Measurements from ENCODE around the gene RBCK1. TPM values are rescaled to one million over a fixed set of nuclear protein-coding genes. Genes with fewer than 3 reads are reported as not detected.

The RBCK1 gene
- total and polyA plus RNA-seq, 9 of the 15 experiments (the other 6 are each of a cell fraction or from before 2014, with no cell fraction given): 5.9 to 59.3 (median 26.5) TPM

DNA sequence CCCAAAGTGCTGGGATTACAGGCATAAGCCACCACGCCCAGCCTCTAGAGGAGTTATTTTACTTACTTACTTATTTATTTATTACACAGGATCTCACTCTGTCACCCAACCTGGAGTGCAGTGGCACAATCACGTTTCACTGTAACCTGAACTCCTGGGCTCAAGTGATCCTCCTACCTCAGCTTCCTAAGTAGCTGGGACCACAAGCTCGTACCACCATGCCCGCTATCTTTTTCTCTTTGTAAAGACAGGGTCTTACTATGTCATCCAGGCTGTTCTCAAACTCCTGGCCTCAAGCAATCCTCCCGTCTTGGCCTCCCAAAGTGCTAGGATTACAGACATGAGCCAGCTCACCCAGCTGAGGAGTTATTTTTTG is 29.1 kb upstream of the RBCK1 start:
- Histone ChIP-seq H3K79me2 (ENCODE audit: control insufficient read depth, insufficient read depth, low read length) (peaks cover 51% of the 10 kb centered on the region), H3K4me3 (peak overlapping the region; percentile 93; the same call in 1 of the 2 replicates), H3K9me3 (replicated peaks; ENCODE audit: control insufficient read depth, insufficient read depth, low read depth, low read length) (no peaks in the 10 kb centered on the region), H3K9ac (ENCODE audit: insufficient read depth in 1 of 2, low read depth in 2 of 2, low read length in 2 of 2) (peak overlapping the region; percentile 71 to 96; a peak in 3 of 4 replicates), H3K27me3 (ENCODE audit: control insufficient read depth in 2 of 2, insufficient read depth in 2 of 2, low read length in 2 of 2) (no peaks in the 10 kb centered on the region), H3K4me2 (ENCODE audit: insufficient read depth, low read length) (peak overlapping the region; percentile 79), H3K4me1 (replicated peaks in 1 of 2; ENCODE audit: control insufficient read depth in 2 of 2, insufficient read depth in 2 of 2, low read length in 2 of 2) (peaks cover 36 to 45% of the 10 kb centered on the region in 2 experiments), H4K20me1 (replicated peaks; ENCODE audit: control insufficient read depth, insufficient read depth, low read length) (peaks cover 11% of the 10 kb centered on the region), H3K9me1 (ENCODE audit: control insufficient read depth, insufficient read depth, low read length) (no peaks in the 10 kb centered on the region), H3K27ac (ENCODE audit: extremely low read depth, low read depth, low read length) (peak overlapping the region; percentile 96), H2AFZ (ENCODE audit: low read depth, low read length) (no peak overlapping the region), H3K36me3 (ENCODE audit: control insufficient read depth, insufficient read depth, low read length) (peaks cover 18% of the 10 kb centered on the region; the same call in 2 of the 3 replicates)
- FAIRE-seq: no peak
- CTCF ChIA-PET (ENCODE audit: low intra/inter-chr PET ratio): no interaction called here
- intact Hi-C loops (cut with micrococcal nuclease) (no loop called here), in situ Hi-C loops (cut with MboI) (no loop called here)
- BruUV-seq (replicated peaks): no TSS peak
- DNase-seq (ENCODE audit: extremely low read depth in 1 of 4, low spot score in 3 of 4): no peak
- POLR2A ChIA-PET: interaction anchor here (0.6 to 9.2 kb wide), 5 partner anchors 7 to 77 kb away, joined by 3 to 100 read pairs (median 3); no protein-coding TSS in a partner anchor
- ATAC-seq: no peak
- WGBS (ENCODE audit: insufficient coverage, low coverage, missing lambda C conversion rate): 32% methylated on average over 5 of the region's 5 CpGs
- TF ChIP-seq CSDE1 (IDR thresholded peaks at IDR 0.05) (no peak), OTX1 (CRISPR knock-in tag; IDR thresholded peaks at IDR 0.05) (no peak), NCOR1 (IDR thresholded peaks at IDR 0.05) (no peak), LEF1 (IDR thresholded peaks at IDR 0.05) (no peak), SMARCE1 (IDR thresholded peaks at IDR 0.05) (no peak), GABPB2 (CRISPR knock-in tag; conservative IDR thresholded peaks at IDR 0.05) (no peak), CC2D1A (IDR thresholded peaks at IDR 0.05) (no peak), HDAC6 (IDR thresholded peaks at IDR 0.05; ENCODE audit: low read depth, low read length) (no peak), CHD4 (IDR thresholded peaks at IDR 0.05; ENCODE audit: insufficient read depth, insufficient replicate concordance, low read depth, low read length, poor library complexity, severe bottlenecking) (no peak), PTBP1 (IDR thresholded peaks at IDR 0.05; ENCODE audit: low read depth, low read length) (no peak), L3MBTL2 (IDR thresholded peaks at IDR 0.05) (0 out of 2 replicates have a peak, but pooled peaks have one; percentile 11)
- TF ChIP-seq, protein P1, sequence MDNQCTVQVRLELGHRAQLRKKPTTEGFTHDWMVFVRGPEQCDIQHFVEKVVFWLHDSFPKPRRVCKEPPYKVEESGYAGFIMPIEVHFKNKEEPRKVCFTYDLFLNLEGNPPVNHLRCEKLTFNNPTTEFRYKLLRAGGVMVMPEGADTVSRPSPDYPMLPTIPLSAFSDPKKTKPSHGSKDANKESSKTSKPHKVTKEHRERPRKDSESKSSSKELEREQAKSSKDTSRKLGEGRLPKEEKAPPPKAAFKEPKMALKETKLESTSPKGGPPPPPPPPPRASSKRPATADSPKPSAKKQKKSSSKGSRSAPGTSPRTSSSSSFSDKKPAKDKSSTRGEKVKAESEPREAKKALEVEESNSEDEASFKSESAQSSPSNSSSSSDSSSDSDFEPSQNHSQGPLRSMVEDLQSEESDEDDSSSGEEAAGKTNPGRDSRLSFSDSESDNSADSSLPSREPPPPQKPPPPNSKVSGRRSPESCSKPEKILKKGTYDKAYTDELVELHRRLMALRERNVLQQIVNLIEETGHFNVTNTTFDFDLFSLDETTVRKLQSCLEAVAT (IDR thresholded peaks at IDR 0.05): 0 out of 4 replicates have a peak, but pooled peaks of 1 of the 2 experiments have one; percentile 7
- TF ChIP-seq, protein P2, sequence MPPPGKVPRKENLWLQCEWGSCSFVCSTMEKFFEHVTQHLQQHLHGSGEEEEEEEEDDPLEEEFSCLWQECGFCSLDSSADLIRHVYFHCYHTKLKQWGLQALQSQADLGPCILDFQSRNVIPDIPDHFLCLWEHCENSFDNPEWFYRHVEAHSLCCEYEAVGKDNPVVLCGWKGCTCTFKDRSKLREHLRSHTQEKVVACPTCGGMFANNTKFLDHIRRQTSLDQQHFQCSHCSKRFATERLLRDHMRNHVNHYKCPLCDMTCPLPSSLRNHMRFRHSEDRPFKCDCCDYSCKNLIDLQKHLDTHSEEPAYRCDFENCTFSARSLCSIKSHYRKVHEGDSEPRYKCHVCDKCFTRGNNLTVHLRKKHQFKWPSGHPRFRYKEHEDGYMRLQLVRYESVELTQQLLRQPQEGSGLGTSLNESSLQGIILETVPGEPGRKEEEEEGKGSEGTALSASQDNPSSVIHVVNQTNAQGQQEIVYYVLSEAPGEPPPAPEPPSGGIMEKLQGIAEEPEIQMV (tag; conservative IDR thresholded peaks at IDR 0.05; ENCODE audit: low read depth): no peak
- TF ChIP-seq, protein P3, sequence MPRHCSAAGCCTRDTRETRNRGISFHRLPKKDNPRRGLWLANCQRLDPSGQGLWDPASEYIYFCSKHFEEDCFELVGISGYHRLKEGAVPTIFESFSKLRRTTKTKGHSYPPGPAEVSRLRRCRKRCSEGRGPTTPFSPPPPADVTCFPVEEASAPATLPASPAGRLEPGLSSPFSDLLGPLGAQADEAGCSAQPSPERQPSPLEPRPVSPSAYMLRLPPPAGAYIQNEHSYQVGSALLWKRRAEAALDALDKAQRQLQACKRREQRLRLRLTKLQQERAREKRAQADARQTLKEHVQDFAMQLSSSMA (CRISPR knock-in tag; IDR thresholded peaks at IDR 0.05): no peak
- TF ChIP-seq, protein P4, sequence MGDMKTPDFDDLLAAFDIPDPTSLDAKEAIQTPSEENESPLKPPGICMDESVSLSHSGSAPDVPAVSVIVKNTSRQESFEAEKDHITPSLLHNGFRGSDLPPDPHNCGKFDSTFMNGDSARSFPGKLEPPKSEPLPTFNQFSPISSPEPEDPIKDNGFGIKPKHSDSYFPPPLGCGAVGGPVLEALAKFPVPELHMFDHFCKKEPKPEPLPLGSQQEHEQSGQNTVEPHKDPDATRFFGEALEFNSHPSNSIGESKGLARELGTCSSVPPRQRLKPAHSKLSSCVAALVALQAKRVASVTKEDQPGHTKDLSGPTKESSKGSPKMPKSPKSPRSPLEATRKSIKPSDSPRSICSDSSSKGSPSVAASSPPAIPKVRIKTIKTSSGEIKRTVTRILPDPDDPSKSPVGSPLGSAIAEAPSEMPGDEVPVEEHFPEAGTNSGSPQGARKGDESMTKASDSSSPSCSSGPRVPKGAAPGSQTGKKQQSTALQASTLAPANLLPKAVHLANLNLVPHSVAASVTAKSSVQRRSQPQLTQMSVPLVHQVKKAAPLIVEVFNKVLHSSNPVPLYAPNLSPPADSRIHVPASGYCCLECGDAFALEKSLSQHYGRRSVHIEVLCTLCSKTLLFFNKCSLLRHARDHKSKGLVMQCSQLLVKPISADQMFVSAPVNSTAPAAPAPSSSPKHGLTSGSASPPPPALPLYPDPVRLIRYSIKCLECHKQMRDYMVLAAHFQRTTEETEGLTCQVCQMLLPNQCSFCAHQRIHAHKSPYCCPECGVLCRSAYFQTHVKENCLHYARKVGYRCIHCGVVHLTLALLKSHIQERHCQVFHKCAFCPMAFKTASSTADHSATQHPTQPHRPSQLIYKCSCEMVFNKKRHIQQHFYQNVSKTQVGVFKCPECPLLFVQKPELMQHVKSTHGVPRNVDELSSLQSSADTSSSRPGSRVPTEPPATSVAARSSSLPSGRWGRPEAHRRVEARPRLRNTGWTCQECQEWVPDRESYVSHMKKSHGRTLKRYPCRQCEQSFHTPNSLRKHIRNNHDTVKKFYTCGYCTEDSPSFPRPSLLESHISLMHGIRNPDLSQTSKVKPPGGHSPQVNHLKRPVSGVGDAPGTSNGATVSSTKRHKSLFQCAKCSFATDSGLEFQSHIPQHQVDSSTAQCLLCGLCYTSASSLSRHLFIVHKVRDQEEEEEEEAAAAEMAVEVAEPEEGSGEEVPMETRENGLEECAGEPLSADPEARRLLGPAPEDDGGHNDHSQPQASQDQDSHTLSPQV (IDR thresholded peaks at IDR 0.05): peak; percentile 4; the same call in 1 of the 2 replicates
